Neural progenitor cell (in vitro differentiated cells): Measurements from ENCODE around the gene DSPP. TPM values are rescaled to one million over a fixed set of nuclear protein-coding genes. Genes with fewer than 3 reads are reported as not detected.
A peak's percentile ranks its signal among the peaks of the same experiment; 100 is the strongest.

Experiments
- DNase-seq: peaks from one replicate; pipeline ENCODE4 v3.0.0-alpha.2; 2016; ENCODE audit warnings: low spot score
- H2AFZ ChIP-seq: fragments of 200-600 bp; sonication (generic); replicated peaks from 2 replicates; pipeline ENCODE4 v1.6.1; 2016; ENCODE audit warnings: antibody characterized with exemption
- H3F3A ChIP-seq: fragments of 200-600 bp; sonication (generic); 2 replicates; pipeline ENCODE4 v1.6.1; 2016; ENCODE audit warnings: antibody characterized with exemption, low read depth
- H3K27ac ChIP-seq: fragments of 200-600 bp; sonication (generic); 2 replicates; pipeline ENCODE4 v1.5.1; 2016; ENCODE audit warnings: mild to moderate bottlenecking
- H3K27me3 ChIP-seq: fragments of 200-600 bp; sonication (generic); 2 replicates; pipeline ENCODE4 v1.6.1; 2016; ENCODE audit warnings: mild to moderate bottlenecking, moderate library complexity
- H3K36me3 ChIP-seq: fragments of 200-600 bp; sonication (generic); 2 replicates; pipeline ENCODE4 v1.5.1; 2016
- H3K4me1 ChIP-seq: fragments of 200-600 bp; sonication (generic); 2 replicates; pipeline ENCODE4 v1.6.1; 2016; ENCODE audit warnings: mixed run types
- H3K4me2 ChIP-seq: fragments of 200-600 bp; sonication (generic); 2 replicates; pipeline ENCODE4 v1.6.1; 2016
- H3K4me3 ChIP-seq: fragments of 200-600 bp; sonication (generic); 2 replicates; pipeline ENCODE4 v1.5.1; 2016
- H3K79me2 ChIP-seq: fragments of 200-600 bp; sonication (generic); 2 replicates; pipeline ENCODE4 v1.6.1; 2016; ENCODE audit warnings: low read depth
- H3K9ac ChIP-seq: fragments of 200-600 bp; sonication (generic); 2 replicates; pipeline ENCODE4 v1.6.1; 2016
- H3K9me3 ChIP-seq: fragments of 200-600 bp; sonication (generic); 2 replicates; pipeline ENCODE4 v1.5.1; 2016; ENCODE audit warnings: low read depth
- H4K20me1 ChIP-seq: fragments of 200-600 bp; sonication (generic); 2 replicates; pipeline ENCODE4 v1.6.1; 2016; ENCODE audit warnings: low read depth
- H3K27ac Mint-ChIP-seq: 3 replicates; pipeline ENCODE4 v1.8.0; 2021; ENCODE audit warnings: mixed read lengths
- H3K27me3 Mint-ChIP-seq: 2 replicates; pipeline ENCODE4 v1.8.0; 2022; ENCODE audit warnings: low read depth, mild to moderate bottlenecking, inconsistent platforms, moderate library complexity, mixed read lengths; ENCODE audit not compliant: insufficient read depth
- H3K36me3 Mint-ChIP-seq: 3 replicates; pipeline ENCODE4 v1.8.0; 2021; ENCODE audit warnings: mixed read lengths
- H3K4me1 Mint-ChIP-seq: 3 replicates; pipeline ENCODE4 v1.8.0; 2021; ENCODE audit warnings: mixed read lengths
- H3K4me3 Mint-ChIP-seq: 3 replicates; pipeline ENCODE4 v1.8.0; 2021; ENCODE audit warnings: mild to moderate bottlenecking, moderate library complexity, mixed read lengths
- H3K9me3 Mint-ChIP-seq: 3 replicates; pipeline ENCODE4 v1.8.0; 2020; ENCODE audit warnings: mixed read lengths
- EZH2 ChIP-seq: fragments of 200-600 bp; sonication (generic); IDR thresholded peaks from 2 replicates; pipeline ENCODE4 v1.6.1; 2017; ENCODE audit warnings: antibody characterized with exemption, mild to moderate bottlenecking, moderate library complexity
- EZH2phosphoT487 ChIP-seq: fragments of 200-600 bp; sonication (generic); IDR thresholded peaks from 2 replicates; pipeline ENCODE4 v1.6.1; 2017; ENCODE audit warnings: antibody characterized with exemption
- total RNA-seq: library from RNA; depleted of rRNA; stranded (reverse); fragments of >200 nt; gene quantifications from 2 replicates; pipeline ENCODE4 v1.2.3, GENCODE V29; 2015; ENCODE audit warnings: low replicate concordance
- TF ChIP-seq, protein P1 (sequence below): fragments of 200-600 bp; sonication (generic); IDR thresholded peaks from 2 replicates; pipeline ENCODE4 v1.5.1; 2017; ENCODE audit warnings: antibody characterized with exemption, mild to moderate bottlenecking

Gene DSPP
- total RNA-seq, 1 donor from 2014 or later: 0.21 TPM

DNA sequence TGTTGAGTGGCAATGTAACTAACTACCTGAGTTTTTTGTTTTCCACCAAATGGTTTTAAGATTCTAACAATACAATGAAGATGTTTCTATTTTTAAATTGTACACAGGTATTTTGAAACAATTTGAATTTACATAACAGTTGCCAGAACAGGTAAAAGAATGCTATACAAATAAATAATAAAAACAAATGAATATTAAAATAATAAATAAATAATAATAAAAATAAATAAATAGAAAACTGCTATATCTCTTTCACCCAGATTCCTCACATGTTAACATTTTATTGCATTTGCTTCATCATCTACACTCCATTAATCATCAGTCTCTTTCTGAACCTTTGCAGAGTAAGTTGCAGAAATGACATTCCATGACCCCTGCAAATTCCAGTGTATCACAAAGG, 32.3 kb upstream of the DSPP start:
- Mint-ChIP-seq H3K9me3 (no peaks in the 10 kb centered on the region), H3K27ac (no peak overlapping the region), H3K4me3 (no peak overlapping the region), H3K36me3 (no peaks in the 10 kb centered on the region), H3K4me1 (no peaks in the 10 kb centered on the region), H3K27me3 (peaks cover 11% of the 10 kb centered on the region)
- Histone ChIP-seq H4K20me1 (no peaks in the 10 kb centered on the region), H3K4me3 (no peak overlapping the region), H3K4me2 (no peak overlapping the region), H3K27ac (no peak overlapping the region), H3K4me1 (no peaks in the 10 kb centered on the region), H3F3A (no peaks in the 10 kb centered on the region), H3K9ac (no peak overlapping the region), H3K27me3 (no peaks in the 10 kb centered on the region), H3K79me2 (no peaks in the 10 kb centered on the region), H3K9me3 (no peaks in the 10 kb centered on the region), H2AFZ (no peak overlapping the region), H3K36me3 (no peaks in the 10 kb centered on the region)
- TF ChIP-seq EZH2phosphoT487 (no peak), EZH2 (no peak)
- TF ChIP-seq, protein P1, sequence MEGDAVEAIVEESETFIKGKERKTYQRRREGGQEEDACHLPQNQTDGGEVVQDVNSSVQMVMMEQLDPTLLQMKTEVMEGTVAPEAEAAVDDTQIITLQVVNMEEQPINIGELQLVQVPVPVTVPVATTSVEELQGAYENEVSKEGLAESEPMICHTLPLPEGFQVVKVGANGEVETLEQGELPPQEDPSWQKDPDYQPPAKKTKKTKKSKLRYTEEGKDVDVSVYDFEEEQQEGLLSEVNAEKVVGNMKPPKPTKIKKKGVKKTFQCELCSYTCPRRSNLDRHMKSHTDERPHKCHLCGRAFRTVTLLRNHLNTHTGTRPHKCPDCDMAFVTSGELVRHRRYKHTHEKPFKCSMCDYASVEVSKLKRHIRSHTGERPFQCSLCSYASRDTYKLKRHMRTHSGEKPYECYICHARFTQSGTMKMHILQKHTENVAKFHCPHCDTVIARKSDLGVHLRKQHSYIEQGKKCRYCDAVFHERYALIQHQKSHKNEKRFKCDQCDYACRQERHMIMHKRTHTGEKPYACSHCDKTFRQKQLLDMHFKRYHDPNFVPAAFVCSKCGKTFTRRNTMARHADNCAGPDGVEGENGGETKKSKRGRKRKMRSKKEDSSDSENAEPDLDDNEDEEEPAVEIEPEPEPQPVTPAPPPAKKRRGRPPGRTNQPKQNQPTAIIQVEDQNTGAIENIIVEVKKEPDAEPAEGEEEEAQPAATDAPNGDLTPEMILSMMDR: no peak
- DNase-seq: no peak

DNA sequence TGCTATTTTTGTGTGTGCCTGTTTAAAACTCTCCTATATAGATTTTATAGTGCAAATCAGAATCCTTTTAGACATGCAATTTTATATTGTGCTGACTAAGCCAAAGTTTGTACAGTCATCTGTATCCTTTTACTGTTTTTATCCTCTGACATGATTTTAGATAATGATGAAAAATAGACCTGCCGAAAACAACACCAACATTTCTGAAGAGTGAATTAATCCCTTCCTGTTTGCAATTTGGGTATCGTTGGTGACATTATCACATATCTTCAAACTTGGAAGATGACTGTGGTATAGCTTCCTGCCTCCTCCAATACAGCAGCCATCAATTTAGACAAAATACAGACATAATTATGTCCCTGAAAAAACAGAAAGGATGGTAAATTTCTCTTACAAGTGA, 28.9 kb upstream of the DSPP start:
- H2AFZ ChIP-seq: peak overlapping the region; percentile 19
- no peak overlapping the region for H3K27ac Mint-ChIP-seq
- no peak overlapping the region for H3K27ac ChIP-seq
- TF ChIP-seq, protein P1: no peak
- no peak for TF ChIP-seq EZH2phosphoT487
- TF ChIP-seq EZH2: no peak
- no peak overlapping the region for H3K4me2 ChIP-seq
- H3F3A ChIP-seq: no peaks in the 10 kb centered on the region
- H3K4me1 Mint-ChIP-seq: no peaks in the 10 kb centered on the region
- no peaks in the 10 kb centered on the region for H3K27me3 ChIP-seq
- no peaks in the 10 kb centered on the region for H4K20me1 ChIP-seq
- no peak overlapping the region for H3K4me3 ChIP-seq
- peaks cover 8% of the 10 kb centered on the region for H3K27me3 Mint-ChIP-seq
- H3K9ac ChIP-seq: no peak overlapping the region
- H3K36me3 Mint-ChIP-seq: no peaks in the 10 kb centered on the region
- H3K4me1 ChIP-seq: no peaks in the 10 kb centered on the region
- H3K9me3 ChIP-seq: no peaks in the 10 kb centered on the region
- H3K36me3 ChIP-seq: no peaks in the 10 kb centered on the region
- DNase-seq: no peak
- H3K79me2 ChIP-seq: no peaks in the 10 kb centered on the region
- no peak overlapping the region for H3K4me3 Mint-ChIP-seq
- no peaks in the 10 kb centered on the region for H3K9me3 Mint-ChIP-seq

DNA sequence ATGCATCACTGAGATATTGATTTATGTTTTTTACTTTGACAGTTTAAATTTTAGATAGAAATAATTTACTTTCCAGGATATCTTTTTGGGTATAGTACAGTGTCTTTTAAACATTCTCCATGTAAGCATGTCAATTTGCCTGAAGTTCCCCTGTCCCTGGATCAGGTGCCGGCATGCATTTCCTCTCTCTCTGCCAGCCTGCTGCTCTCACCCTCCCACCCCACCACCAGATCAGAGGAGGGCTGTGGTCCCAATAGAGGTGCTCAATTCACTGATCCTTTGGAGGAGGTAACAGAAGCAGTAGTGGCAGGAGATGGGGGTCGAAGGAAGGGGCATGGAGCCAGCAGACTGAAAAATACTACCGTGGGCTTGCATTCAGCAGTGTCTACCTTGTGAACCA, 28.3 kb upstream of the DSPP start:
- no peak for DNase-seq
- no peaks in the 10 kb centered on the region for H3F3A ChIP-seq
- no peaks in the 10 kb centered on the region for H3K79me2 ChIP-seq

More for the DNA sequence above, 28.3 kb upstream of the DSPP start:
- H4K20me1 ChIP-seq: no peaks in the 10 kb centered on the region
- Mint-ChIP-seq H3K27ac (no peak overlapping the region), H3K9me3 (peaks cover under 1% of the 10 kb centered on the region), H3K4me3 (no peak overlapping the region), H3K4me1 (no peaks in the 10 kb centered on the region), H3K36me3 (no peaks in the 10 kb centered on the region), H3K27me3 (peaks cover 8% of the 10 kb centered on the region)
- H3K27ac ChIP-seq: no peak overlapping the region
- H3K9ac ChIP-seq: peak overlapping the region; percentile 27
- no peaks in the 10 kb centered on the region for H3K4me1 ChIP-seq
- no peaks in the 10 kb centered on the region for H3K9me3 ChIP-seq
- peak overlapping the region; percentile 19 for H2AFZ ChIP-seq
- TF ChIP-seq EZH2: no peak
- no peak for TF ChIP-seq EZH2phosphoT487
- TF ChIP-seq, protein P1: no peak
- no peak overlapping the region for H3K4me2 ChIP-seq
- H3K27me3 ChIP-seq: no peaks in the 10 kb centered on the region
- no peaks in the 10 kb centered on the region for H3K36me3 ChIP-seq
- H3K4me3 ChIP-seq: no peak overlapping the region
